Suprapubic skin (tissue), 4 donors: ENCODE results near the gene ATE1. TPM values are rescaled to one million over a fixed set of nuclear protein-coding genes. Genes with fewer than 3 reads are reported as not detected.

Experiments used
- DNase-seq, 2 donors: peaks; one replicate each; pipeline ENCODE4 v3.0.0-alpha.2; 2019; ENCODE audit warnings: low spot score in 2 of 2
- H3K27ac ChIP-seq: fragments of 200-600 bp; sonication (generic); one replicate; pipeline ENCODE4 v1.5.1; 2019
- H3K27me3 ChIP-seq: fragments of 200-600 bp; sonication (generic); one replicate; pipeline ENCODE4 v1.5.1; 2019
- H3K36me3 ChIP-seq: fragments of 200-600 bp; sonication (generic); one replicate; pipeline ENCODE4 v1.5.1; 2019
- H3K4me1 ChIP-seq: fragments of 200-600 bp; sonication (generic); one replicate; pipeline ENCODE4 v1.5.1; 2019
- H3K4me3 ChIP-seq: fragments of 200-600 bp; sonication (generic); one replicate; pipeline ENCODE4 v1.5.1; 2019; ENCODE audit warnings: mild to moderate bottlenecking
- H3K9me3 ChIP-seq: fragments of 200-600 bp; sonication (generic); one replicate; pipeline ENCODE4 v1.5.1; 2019
- CTCF ChIP-seq, 2 donors: fragments of 200-600 bp in 1 of 2; fragments of 450-650 bp in 1 of 2; sonication (generic) in 1 of 2; IDR thresholded peaks; one replicate each; pipeline ENCODE4 v1.5.1; 2016 to 2019; ENCODE audit warnings: antibody characterized with exemption in 2 of 2, mild to moderate bottlenecking in 1 of 2, moderate library complexity in 1 of 2
- EP300 ChIP-seq: sonication (generic); formaldehyde crosslinking; IDR thresholded peaks from one replicate; pipeline ENCODE4 v1.6.1; 2017; ENCODE audit warnings: antibody characterized with exemption
- POLR2A ChIP-seq, 2 donors: fragments of 450-650 bp; IDR thresholded peaks; one replicate each; pipeline ENCODE4 v1.6.1; 2017; ENCODE audit warnings: antibody characterized with exemption in 2 of 2, mild to moderate bottlenecking in 2 of 2, moderate library complexity in 2 of 2
- POLR2AphosphoS5 ChIP-seq, 3 donors: sonication (generic); formaldehyde crosslinking; IDR thresholded peaks; one replicate each; pipeline ENCODE4 v1.6.1; 2017; ENCODE audit warnings: antibody characterized with exemption in 3 of 3
- WGBS: methylation state at CpG from one replicate; pipeline ENCODE4 v1.1.5; 2018; 5-methylcytosine and 5-hydroxymethylcytosine counted together
- total RNA-seq, 4 donors: library from RNA; depleted of rRNA; stranded (reverse); fragments of >200 nt; gene quantifications; one replicate each; pipeline ENCODE4 v1.1.0, GENCODE V29; 2016

Gene ATE1
- total RNA-seq, 4 donors from 2014 or later, result 20.3 to 23.2 (median 21.7) TPM

- H3K9me3 ChIP-seq, result no peaks in the 10 kb centered on the region
- WGBS, result 69% methylated on average over 2 of the region's 2 CpGs
- H3K27me3 ChIP-seq, result no peaks in the 10 kb centered on the region
- H3K36me3 ChIP-seq, result no peaks in the 10 kb centered on the region
- H3K4me1 ChIP-seq, result peaks cover 10% of the 10 kb centered on the region
- DNase-seq, result no peak
- H3K27ac ChIP-seq, result no peak overlapping the region
- TF ChIP-seq POLR2AphosphoS5 (IDR thresholded peaks at IDR 0.05), result no peak
- no peak for TF ChIP-seq EP300
- no peak for TF ChIP-seq CTCF (IDR thresholded peaks at IDR 0.05)
- no peak for TF ChIP-seq POLR2A (IDR thresholded peaks at IDR 0.05)
- no peak overlapping the region for H3K4me3 ChIP-seq
Measured at GRCh38 chr10:121772884-121773283, 154.9 kb downstream of the ATE1 start.

DNA sequence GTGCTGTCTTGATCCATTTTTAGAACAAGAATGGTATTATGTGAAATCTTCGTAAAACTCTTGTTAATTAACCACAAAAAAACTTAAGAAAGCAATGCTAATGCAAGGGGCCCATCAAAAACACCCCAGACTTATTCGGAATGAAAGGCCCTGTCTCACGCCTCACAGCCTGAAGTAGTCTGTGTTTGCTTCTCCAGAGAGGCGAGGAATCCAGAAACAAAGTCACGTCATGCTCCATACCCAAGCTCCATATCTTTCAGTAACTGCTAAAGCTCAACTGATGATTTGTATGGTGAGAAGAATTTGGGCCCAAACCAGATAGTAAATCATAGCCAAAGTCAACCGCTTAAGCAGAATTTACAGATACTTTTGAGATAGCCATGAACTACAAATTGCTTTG lies 155.4 kb downstream of the ATE1 start:
- Histone ChIP-seq H3K36me3 (no peaks in the 10 kb centered on the region), H3K9me3 (no peaks in the 10 kb centered on the region), H3K27me3 (no peaks in the 10 kb centered on the region), H3K27ac (no peak overlapping the region), H3K4me1 (peaks cover 10% of the 10 kb centered on the region), H3K4me3 (no peak overlapping the region)
- 68% methylated on average over 6 of the region's 6 CpGs for WGBS
- no peak for DNase-seq
- TF ChIP-seq CTCF (IDR thresholded peaks at IDR 0.05), result no peak
- TF ChIP-seq POLR2A (IDR thresholded peaks at IDR 0.05), result no peak
- TF ChIP-seq POLR2AphosphoS5 (IDR thresholded peaks at IDR 0.05), result no peak
- TF ChIP-seq EP300, result no peak

DNA sequence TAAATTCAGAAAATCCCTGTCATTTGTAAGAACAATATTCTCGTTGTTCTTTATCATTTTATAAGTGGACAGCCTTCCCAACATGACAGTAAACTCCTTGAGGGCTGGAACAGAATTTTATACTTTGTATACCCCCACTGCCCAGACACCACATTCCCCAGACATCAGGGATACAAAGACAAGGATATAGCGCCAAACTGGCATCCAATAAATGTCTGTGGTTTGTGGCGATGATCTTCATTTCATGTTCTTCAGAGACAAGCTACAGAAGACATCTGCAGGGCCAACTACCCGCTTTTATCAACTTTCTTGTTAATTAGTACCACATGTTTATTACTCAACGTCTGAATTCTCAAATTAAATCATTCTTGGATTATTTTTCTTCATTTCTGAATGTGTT lies 155.9 kb downstream of the ATE1 start:
- Histone ChIP-seq H3K27ac (no peak overlapping the region), H3K9me3 (no peaks in the 10 kb centered on the region), H3K4me1 (peaks cover 10% of the 10 kb centered on the region), H3K36me3 (no peaks in the 10 kb centered on the region), H3K4me3 (no peak overlapping the region), H3K27me3 (no peaks in the 10 kb centered on the region)
- WGBS, result 64% methylated on average over 5 of the region's 5 CpGs
- DNase-seq, result no peak
- no peak for TF ChIP-seq CTCF (IDR thresholded peaks at IDR 0.05)
- TF ChIP-seq POLR2A (IDR thresholded peaks at IDR 0.05), result no peak
- TF ChIP-seq POLR2AphosphoS5 (IDR thresholded peaks at IDR 0.05), result no peak
- TF ChIP-seq EP300, result no peak

DNA sequence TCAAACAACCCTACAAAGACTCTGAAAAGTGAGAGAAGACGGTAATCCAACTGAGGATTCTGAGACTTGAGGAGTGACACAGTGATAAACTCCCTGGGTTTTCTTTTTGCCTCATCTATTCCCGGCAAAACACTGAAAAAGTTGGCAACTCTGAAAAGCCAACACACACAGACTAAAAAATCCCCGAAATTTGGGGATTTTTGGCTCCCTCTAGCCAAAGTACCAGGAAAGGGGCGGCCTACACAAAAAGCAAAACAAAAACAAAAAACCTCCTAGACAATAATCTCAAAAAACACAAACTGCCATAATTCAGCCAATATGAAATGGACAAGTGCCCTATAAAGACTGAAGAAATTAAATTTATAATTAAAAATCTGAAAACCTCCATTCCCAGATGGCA lies 161.4 kb downstream of the ATE1 start:
- no peaks in the 10 kb centered on the region for H3K36me3 ChIP-seq
- WGBS, result 52% methylated on average over 4 of the region's 4 CpGs
- no peak for DNase-seq
- no peak overlapping the region for H3K4me3 ChIP-seq
- H3K27me3 ChIP-seq, result no peaks in the 10 kb centered on the region
- no peak overlapping the region for H3K27ac ChIP-seq
- H3K9me3 ChIP-seq, result no peaks in the 10 kb centered on the region
- peaks cover 20% of the 10 kb centered on the region for H3K4me1 ChIP-seq
- TF ChIP-seq EP300, result no peak
- TF ChIP-seq POLR2AphosphoS5 (IDR thresholded peaks at IDR 0.05), result no peak
- no peak for TF ChIP-seq POLR2A (IDR thresholded peaks at IDR 0.05)
- no peak for TF ChIP-seq CTCF (IDR thresholded peaks at IDR 0.05)

- H3K36me3 ChIP-seq, result no peaks in the 10 kb centered on the region
- H3K27me3 ChIP-seq, result no peaks in the 10 kb centered on the region
- H3K9me3 ChIP-seq, result no peaks in the 10 kb centered on the region
- no peak for TF ChIP-seq CTCF (IDR thresholded peaks at IDR 0.05)
- no peak for TF ChIP-seq EP300
- TF ChIP-seq POLR2A (IDR thresholded peaks at IDR 0.05), result no peak
- no peak for TF ChIP-seq POLR2AphosphoS5 (IDR thresholded peaks at IDR 0.05)
- no peak overlapping the region for H3K4me3 ChIP-seq
- H3K4me1 ChIP-seq, result peaks cover 20% of the 10 kb centered on the region
- H3K27ac ChIP-seq, result peak overlapping the region; percentile 29
- DNase-seq, result no peak
- WGBS, result 49% methylated on average over 4 of the region's 4 CpGs
Measured at GRCh38 chr10:121765204-121765603, 162.6 kb downstream of the ATE1 start.
